ENCODE data around the gene LRP10.

- TF ChIP-seq CTCF (IDR thresholded peaks at IDR 0.05; ENCODE audit: control extremely low read depth in 1 of 3, insufficient read depth in 1 of 3, low read depth in 1 of 3, low read length in 3 of 3) (peak; percentile 29 to 41 (median 34); a peak in 3 of 4 replicates), GABPA (IDR thresholded peaks at IDR 0.05; ENCODE audit: borderline replicate concordance, insufficient read depth, low read length) (no peak), POLR2AphosphoS5 (IDR thresholded peaks at IDR 0.05; ENCODE audit: low read depth, low read length) (peak; percentile 46), POLR2A (IDR thresholded peaks at IDR 0.05; ENCODE audit: control extremely low read depth in 1 of 2, low read depth in 2 of 2, low read length in 2 of 2) (peak; percentile 43 to 72; a peak in 2 of 3 replicates), RAD21 (IDR thresholded peaks at IDR 0.05 in 1 of 2, conservative IDR thresholded peaks at IDR 0.05 in 1 of 2; ENCODE audit: low read depth in 2 of 2, low read length in 2 of 2) (peak; percentile 36 to 54), TBP (IDR thresholded peaks at IDR 0.05; ENCODE audit: low read depth, low read length) (peak; percentile 39), NRF1 (IDR thresholded peaks at IDR 0.05; ENCODE audit: low read depth, low read length) (no peak), CHD2 (IDR thresholded peaks at IDR 0.05; ENCODE audit: low read length) (no peak), TAF1 (IDR thresholded peaks at IDR 0.05; ENCODE audit: low read depth, low read length) (0 out of 2 replicates have a peak, but pooled peaks have one; percentile 16)
- TF ChIP-seq, protein P1, sequence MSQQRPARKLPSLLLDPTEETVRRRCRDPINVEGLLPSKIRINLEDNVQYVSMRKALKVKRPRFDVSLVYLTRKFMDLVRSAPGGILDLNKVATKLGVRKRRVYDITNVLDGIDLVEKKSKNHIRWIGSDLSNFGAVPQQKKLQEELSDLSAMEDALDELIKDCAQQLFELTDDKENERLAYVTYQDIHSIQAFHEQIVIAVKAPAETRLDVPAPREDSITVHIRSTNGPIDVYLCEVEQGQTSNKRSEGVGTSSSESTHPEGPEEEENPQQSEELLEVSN (IDR thresholded peaks at IDR 0.05): no peak
- TF ChIP-seq, protein P2, sequence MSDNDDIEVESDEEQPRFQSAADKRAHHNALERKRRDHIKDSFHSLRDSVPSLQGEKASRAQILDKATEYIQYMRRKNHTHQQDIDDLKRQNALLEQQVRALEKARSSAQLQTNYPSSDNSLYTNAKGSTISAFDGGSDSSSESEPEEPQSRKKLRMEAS (IDR thresholded peaks at IDR 0.05): no peak
- TF ChIP-seq, protein P3, sequence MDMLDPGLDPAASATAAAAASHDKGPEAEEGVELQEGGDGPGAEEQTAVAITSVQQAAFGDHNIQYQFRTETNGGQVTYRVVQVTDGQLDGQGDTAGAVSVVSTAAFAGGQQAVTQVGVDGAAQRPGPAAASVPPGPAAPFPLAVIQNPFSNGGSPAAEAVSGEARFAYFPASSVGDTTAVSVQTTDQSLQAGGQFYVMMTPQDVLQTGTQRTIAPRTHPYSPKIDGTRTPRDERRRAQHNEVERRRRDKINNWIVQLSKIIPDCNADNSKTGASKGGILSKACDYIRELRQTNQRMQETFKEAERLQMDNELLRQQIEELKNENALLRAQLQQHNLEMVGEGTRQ (IDR thresholded peaks at IDR 0.05; ENCODE audit: low read length): no peak
Observed at GRCh38 chr14:22836301-22837113, 35.0 kb upstream of the LRP10 start, which contains the start of gene MMP14.
